SIG-M5 treated with dmso at 0.1 percent for 504 hours (cell line): ENCODE data around the gene AOX1.
A peak's percentile ranks its signal among the peaks of the same experiment; 100 is the strongest.
"Not testable (repeated sequence)": the region's sequence is repeated elsewhere in the genome, so short reads cannot be mapped to it uniquely, and the experiment has no call there.

ENCODE experiments used
- DNase-seq: peaks from one replicate; lab custom pipeline; 2025; ENCODE audit not compliant: unreplicated experiment; lab: John Stamatoyannopoulos, UW

The AOX1 gene

DNA sequence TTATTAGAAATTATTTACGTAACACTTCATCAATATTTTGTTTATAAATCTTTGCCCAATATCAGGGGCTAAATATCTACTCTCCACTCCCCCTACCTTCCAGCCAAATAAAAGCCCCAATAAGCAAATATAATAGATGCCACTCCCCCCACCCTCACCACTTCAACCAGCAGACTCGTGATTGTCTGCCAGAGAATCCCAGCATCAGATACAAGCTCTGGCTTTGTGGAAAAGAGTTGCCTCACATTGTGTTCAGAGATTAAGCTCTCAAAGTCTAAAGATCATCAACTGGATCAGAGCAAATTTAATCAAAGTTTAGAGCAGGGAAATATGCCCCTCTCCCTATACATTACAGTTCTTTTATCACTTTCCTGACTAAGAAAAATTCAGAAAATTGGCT is 39.5 kb downstream of the AOX1 start:
- no peak for DNase-seq

DNA sequence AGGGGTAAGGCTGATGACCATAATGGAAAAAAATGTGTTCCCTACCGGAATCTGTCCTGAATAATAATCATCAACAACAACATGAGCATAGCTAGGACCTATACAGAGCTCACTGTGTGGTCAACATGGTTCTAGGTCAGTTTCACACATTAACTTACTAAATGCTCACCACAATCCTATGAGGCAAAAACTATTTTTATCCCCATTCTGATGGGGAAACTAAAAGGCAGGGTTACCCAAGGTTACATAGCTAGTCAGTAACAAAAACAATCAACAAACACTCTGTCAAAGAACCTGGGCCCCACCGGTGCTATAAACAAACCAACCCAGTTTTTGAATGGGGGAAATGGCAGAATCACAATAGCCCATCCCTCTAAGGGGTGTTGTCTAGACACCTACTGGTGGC is 40.1 kb downstream of the AOX1 start:
- DNase-seq: no peak

DNA sequence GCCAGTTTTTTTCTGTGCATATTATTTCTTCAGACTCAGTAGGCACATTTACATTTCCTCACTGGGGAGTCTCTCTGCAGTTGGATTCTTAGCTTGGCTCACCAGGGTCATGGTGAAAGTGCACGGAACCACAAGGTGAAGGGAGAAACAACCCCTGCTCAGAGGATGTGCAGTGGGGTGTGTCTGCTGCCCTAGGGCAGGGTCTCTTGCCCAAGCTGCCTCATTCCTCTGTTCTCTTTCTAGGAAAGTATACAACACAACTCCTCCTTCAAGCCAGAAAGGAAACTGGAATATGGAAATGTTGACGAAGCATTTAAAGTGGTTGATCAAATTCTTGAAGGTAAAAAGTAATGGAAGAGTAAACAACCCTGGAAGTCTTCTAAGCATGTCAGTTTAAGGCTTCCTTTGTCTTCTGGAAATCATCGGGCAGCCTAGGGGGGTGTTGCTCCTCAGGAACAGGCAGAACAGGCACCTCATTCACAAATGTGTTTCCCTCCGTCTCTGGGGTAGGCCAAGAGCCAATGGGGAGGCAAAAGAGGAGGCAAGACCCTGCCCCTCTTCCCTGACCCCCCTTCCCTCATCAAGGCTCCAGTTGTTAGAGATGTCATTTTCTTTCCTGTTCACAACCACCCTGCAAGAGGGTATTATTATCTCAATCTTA is 41.4 kb downstream of the AOX1 start:
- no peak for DNase-seq

DNA sequence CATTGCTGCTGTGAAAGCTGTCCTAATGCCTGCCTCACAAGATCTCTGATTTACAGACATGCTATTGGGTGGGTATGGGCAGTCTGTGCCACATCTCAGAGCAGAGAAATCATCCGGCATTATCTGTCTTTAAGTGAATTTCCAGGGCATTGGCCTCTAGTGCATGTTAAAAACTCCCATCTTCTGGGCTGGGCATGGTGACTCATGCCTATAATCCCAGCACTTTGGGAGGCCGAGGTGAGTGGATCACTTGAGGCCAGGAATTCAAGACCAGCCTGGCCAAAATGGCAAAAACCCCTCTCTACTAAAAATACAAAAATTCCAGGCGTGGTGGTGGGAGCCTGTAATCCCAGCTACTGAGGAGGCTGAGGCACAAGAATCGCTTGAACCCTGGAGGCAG is 42.6 kb downstream of the AOX1 start:
- DNase-seq: not testable (repeated sequence)

DNA sequence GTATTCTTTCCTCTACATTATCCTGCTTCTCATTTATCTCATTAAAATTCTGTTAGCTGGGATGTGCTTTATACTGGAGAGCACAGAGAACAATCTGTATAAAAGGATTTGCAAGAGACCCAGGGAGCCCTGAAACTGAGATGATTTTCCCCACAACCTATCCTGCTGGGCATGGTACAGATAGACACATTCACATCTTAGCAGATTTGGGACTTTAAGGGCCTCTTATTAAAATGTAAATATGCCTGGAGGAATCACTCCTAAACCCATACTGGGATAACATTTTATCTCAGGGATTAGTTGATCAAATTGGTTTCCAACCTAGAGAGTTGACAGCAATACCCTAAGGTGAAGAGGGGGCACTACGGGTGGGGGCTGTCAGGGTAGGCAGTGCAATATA is 45.5 kb downstream of the AOX1 start:
- no peak for DNase-seq

DNA sequence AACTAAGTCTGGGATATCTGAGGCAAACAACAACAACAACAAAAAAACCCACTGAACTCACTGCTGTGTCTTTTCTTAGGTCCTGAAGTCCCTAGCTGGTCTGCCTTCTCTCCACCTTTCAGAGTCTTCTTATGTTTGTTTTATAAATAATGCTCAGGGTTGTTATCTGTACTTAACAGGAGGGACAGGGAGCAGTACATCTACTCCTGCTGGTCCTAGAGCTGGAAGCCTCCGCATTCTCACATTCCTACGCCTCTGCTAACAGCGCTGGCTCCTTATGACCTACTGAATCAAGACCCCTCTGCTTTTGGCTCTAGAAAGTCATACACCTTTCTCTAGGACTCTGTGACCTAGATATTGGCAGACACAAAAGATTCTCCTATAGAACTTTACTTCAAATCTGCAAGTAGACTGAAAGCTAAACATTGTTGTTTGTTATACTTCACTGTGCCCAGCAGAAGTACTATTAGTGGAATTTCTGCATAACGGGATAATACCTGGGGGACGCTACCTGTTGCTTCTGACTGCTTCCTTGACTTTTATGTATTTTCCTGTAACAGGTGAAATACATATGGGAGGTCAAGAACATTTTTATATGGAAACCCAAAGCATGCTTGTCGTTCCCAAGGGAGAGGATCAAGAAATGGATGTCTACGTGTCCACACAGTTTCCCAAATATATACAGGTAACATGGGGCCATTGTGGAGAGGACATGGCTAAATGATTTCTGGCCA is 48.6 kb downstream of the AOX1 start:
- DNase-seq: no peak

DNA sequence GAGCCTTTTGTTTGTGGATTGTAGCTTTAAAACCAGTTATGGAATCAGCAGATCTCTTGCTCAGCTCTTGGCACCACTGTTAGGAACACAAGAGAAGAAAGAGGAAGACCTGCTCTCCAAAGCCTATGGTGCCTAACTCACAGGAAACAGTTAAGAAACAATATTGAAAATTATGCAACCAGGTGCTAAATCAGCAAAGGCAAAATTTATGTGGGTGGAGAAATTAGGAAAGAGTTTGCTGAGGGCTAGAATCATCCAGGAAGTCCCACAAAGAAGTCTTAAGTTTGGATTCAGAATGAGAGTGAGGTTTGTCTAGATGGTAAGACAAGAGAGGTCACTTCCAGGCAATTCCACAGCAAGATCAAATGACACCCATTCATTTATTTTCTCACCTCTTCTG is 49.4 kb downstream of the AOX1 start:
- peak; percentile 95 for DNase-seq

DNA sequence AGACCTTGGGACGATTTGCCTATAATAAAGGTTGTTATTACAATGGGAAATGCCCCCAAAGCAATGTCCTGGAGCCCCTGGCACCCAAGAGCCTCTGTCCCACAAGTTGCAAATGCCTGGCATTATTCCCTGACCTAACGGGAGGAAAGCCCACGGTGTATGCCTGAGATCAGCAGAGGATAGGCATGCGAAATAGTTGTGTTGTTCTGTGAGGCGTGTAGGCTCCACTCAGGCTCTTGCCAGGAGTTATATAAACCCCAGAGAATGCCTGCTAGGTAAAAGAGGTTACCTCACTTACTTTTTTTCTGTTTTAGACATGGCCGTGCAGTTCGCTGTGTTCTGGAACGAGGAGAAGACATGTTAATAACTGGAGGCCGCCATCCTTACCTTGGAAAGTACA is 52.1 kb downstream of the AOX1 start:
- DNase-seq: no peak

DNA sequence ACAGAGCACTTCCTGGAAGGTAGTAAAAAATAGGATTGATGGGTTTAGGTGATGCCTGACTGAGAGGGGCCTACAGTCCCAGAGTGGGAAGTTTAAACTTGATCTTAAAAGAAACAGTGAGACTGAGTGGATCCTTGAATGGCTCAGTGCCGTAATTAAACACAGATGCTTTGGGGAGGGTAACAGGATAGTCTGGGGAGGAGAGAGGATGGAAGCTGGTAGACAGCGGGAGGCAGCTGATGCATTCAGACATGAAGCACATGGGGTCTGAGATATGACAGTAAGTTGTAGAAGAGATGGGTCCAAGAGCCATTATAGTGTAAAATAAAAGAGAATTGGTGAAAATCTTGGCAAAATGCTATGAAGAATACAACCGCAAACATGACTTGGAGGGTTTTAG is 54.4 kb downstream of the AOX1 start:
- DNase-seq: no peak

DNA sequence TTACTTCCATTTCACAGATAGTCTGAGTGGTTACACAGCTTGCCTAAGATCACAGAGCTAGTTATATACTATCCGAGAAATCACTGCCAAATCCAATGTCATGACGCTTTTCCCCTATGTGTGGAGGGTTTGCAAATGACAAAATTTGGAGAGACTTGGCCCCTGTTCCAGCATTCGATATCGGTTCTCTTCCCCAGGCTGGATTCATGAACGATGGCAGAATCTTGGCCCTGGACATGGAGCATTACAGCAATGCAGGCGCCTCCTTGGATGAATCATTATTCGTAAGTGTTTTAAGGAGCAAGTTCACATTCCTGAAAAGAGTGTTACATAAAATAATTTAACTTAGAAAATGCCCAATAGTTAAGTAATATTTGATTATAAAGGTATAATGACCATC is 55.1 kb downstream of the AOX1 start:
- no peak for DNase-seq

DNA sequence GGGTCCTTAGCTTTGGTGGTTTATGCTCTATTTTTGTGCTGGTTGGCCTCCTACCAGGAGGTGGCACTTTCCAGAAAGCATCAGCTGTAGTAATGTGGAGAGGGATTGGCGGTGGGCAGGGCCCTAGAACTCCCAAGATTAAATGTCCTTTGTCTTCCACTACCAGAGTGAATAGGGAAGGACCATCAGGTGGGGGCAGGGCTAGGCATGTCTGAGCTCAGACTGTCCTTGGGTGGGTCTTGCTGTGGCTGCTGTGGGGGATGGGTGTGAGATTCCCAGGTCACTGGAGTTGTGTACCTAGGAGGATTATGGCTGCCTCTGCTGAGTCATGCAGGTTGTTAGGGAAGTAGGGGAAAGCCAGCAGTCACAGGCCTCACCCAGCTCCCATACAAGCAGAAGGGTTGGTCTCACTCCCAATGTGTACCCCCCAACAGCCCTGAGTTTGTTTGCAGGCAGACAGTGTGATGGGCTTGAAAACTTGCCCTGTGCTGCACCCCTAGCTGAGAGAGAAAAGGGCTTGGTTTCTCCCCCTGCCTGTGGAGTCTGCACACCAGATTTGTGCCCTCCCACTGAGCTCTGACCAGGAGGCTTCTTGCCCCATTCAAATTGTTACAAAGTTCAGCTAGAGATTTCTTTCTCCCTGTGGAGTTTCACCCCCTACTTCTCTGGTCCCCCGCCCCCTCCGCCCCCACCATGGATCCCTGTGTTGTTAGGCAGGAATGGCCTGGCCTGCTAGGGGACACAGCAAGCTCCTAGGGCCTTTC is 62.9 kb downstream of the AOX1 start:
- DNase-seq: not testable (repeated sequence)

DNA sequence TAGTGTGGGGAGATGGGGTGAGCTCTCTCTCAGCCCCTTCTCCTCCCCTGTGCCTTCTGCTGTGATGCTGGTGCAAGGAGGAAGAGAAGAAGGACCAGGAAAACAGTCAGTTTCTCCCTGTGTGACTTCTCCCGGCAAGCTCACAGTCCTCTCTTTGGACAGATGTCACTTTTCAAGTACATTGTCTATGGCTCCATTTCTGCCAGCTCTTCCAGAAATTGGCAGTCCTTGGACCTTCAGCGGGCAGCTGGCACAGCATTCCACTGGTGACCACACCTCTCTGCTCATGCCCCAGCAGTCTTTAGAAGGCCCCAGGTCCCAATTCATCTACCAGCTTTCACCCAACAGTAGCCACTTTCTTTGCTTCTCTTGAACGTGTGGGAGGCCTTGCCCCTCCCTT is 63.9 kb downstream of the AOX1 start:
- no peak for DNase-seq

DNA sequence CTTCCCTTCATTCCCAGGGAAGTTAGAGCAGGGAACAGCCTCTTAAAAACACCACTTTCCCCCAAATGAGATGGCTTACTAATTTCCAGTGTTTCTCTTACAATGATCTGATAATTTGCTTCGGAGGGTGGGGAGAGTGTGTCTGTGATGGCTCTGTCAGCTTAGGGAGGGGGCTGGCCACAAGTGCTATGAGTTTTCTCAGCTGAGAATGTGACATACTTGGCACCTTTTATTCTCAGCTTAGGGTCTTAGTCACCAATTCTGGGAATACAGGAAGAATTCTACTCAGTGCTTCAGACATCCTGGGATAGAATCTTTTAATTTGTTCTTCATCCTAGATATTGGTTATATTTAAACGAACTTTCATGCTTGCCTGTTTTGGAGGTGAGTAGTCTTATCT is 64.4 kb downstream of the AOX1 start:
- DNase-seq: no peak

DNA sequence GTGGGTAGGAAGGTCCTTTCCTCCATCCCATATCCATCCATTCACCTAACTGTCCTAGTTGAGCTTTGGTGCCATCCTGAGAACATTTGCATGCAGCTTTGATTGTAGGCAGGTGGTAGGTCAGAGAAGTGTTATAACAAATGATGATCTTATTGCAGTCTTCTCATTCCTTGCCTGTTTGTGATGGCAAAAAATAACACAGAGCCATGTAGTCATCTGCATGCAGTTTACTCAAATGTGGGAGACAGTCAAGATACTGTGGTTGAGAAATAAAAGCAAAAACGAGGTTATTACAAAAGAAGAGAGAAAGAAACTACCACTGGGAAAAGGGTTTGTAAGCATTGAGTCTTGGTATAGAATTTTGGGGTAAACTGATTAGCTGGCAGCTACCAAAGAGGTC is 66.3 kb downstream of the AOX1 start:
- DNase-seq: no peak

DNA sequence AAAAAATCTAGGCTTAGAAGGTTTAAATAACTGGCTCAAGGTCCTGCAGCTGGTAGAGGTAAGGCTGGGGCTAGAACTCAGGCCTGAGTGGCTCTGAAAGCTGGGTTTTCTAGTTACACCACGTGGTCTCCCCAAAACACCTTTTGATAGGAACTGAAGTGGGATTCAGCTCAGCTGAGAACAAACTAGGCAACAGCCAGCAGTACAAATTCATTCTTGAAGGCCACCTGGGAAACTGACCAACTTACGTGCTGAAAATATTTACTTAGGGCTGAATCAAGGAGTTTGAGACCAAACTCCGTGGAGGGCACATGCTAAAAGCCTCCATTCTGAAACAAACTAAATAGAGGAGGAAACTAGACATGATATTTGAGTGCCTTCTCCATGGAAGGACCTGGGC is 67.2 kb downstream of the AOX1 start:
- no peak for DNase-seq

DNA sequence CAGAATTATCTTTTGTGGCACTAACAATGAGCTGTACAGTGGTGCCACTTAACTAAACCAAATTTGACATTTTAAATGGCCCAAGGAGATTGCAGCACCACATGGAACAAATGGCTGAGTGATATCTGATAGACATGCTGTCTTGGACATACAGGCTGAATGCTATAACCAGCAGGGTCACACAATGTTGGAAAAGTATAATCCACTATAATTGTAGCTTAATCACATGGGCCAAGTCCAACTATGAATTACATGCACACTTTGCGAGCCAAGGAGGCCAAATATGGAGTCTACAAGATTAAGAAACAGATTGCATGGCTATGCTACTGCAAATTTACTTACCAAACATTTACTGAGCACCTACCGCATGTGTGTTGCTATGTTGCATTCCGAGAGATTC is 69.0 kb downstream of the AOX1 start:
- DNase-seq: no peak

DNA sequence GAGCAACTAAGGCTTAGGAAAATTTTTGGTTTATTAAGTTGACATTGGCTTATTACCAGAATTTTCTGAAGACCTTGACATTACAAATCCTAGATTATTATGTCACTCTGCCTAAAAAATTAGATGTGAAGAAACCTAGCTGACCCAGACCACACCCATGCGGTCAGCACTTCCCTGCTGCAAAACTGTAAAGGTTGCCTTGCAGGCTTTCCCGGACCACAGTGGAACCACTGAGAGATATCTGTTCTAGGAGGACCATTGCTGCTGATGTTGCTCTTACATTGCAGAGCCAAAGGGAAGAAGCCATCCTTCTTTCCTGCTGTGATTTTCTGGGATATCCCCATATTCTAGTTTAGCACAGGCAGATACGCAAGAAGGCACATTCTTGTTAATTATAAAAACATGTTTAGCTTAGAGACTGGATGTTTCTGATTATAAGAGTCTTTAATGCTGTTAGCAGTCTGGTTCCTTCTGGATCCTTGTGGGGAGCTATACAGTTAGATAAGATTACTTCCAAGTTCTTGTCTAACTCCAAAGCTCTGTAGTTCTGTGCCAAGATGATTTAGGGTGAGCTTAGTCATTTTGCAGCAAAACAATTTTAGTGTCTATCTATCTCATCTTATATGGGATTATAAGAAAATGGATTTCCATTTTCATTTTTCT is 70.2 kb downstream of the AOX1 start:
- no peak for DNase-seq

DNA sequence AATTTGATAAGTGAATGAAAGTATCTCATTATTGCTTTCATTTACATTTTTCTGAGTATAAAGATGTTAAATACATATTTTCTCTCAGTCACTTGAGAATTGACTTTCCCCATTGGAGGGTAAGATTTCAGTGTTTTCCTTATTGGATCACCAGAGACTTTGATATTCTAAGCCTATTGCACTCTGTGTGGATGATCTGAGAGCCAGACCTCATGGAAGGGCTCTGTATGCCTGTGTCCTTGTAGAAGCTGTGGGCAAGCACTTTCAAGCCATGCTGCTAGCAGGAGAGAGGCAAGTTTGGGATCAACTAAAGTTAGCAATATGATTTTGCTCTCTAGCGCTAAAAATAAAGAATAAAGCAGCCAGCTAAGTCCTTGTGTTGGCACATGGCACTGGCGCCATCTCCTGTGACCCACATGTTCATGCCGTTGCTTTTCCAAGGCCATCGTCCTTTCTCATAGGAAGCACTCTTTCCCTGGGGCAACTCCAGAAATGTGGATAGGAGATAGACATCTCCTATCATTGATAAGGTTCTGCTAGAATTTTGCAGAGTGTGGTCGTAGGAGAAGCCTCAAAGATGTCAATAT is 72.6 kb downstream of the AOX1 start:
- no peak for DNase-seq

DNA sequence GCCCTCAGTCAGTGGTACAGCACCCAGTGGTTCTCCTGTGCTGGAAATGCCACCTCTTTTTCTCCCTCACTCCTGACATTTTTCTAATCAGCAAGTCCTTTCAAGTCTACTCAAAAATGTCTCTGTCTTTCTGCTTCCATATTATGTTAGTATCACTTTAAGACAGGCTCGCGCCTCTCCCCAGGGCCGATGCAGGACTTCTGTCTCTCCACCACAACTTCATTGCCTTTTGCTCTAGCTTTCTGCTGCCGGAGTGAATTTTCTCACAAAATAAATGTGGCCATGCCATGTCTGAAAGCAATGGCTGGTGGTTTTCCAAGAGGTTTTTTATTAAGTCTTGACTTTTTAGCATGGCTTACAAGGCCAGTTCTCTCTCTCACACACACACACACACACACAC is 73.6 kb downstream of the AOX1 start:
- DNase-seq: no peak

DNA sequence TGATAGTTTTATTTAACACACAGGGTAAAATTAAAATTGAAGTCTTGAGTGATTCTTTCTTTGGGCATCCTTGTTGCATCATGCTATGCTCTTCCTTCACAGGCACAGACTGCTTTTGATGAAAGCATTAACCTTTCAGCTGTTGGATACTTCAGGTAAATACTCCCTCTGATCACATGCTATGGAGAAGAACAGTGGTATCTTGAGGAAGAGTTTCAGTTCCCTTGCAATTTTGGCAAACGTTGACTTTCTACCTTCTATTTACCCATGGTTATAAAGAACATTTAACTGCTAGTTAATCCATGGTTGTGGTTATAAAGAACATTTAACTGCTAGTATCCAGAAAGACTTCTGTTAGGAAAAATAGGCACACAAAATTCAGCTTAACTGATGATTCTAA is 75.7 kb downstream of the AOX1 start:
- no peak for DNase-seq

DNA sequence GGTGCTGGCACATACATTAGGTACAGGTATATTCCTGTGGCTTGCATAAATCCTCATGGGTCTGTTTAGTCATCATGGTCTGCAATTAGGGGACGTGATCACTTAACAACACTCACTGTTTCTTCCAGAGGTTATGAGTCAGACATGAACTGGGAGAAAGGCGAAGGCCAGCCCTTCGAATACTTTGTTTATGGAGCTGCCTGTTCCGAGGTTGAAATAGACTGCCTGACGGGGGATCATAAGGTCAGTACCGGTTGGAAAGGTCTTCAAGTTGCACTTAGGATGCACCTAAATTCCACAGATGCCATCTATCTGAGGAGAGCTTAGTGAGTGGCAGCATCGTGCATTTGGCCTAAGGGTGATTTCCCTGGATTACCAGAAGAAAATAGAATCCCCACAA is 76.9 kb downstream of the AOX1 start:
- no peak for DNase-seq
